Measurements from ENCODE around the gene TXNL4A.

TXNL4A gene

GRCh38 chr18:79935098-79935480, 53.3 kb downstream of the TXNL4A start:
- intact Hi-C loops (cut with DNase I; ENCODE audit: low total_unique reads), result no loop called here
- Histone ChIP-seq H3K27me3 (no peaks in the 10 kb centered on the region), H3K4me3 (no peak overlapping the region), H3K4me1 (no peaks in the 10 kb centered on the region), H3K27ac (no peak overlapping the region), H3K9me3 (peaks cover 0 to 38% (median 20%) of the 10 kb centered on the region in 3 donors), H3K36me3 (peaks cover 41 to 75% (median 44%) of the 10 kb centered on the region in 3 donors)
- DNase-seq, result peak; percentile 9 to 41
- no peak for TF ChIP-seq CTCF (IDR thresholded peaks at IDR 0.05)

GRCh38 chr18:79934311-79935097, 53.9 kb downstream of the TXNL4A start:
- Histone ChIP-seq H3K4me1 (no peaks in the 10 kb centered on the region), H3K27ac (no peak overlapping the region)

GRCh38 chr18:79933765-79934164, 54.6 kb downstream of the TXNL4A start:
- no peaks in the 10 kb centered on the region for H3K27me3 ChIP-seq
- intact Hi-C loops (cut with DNase I; ENCODE audit: low total_unique reads), result no loop called here
- TF ChIP-seq CTCF (IDR thresholded peaks at IDR 0.05), result no peak
- peaks cover 53 to 82% (median 57%) of the 10 kb centered on the region in 3 donors for H3K36me3 ChIP-seq
- no peak overlapping the region for H3K27ac ChIP-seq
- H3K9me3 ChIP-seq, result peaks cover 0 to 52% (median 34%) of the 10 kb centered on the region in 3 donors
- H3K4me1 ChIP-seq, result no peaks in the 10 kb centered on the region
- no peak overlapping the region for H3K4me3 ChIP-seq
- peak; percentile 14 to 15 for DNase-seq

More at GRCh38 chr18:79934311-79935097, 53.9 kb downstream of the TXNL4A start:
- peak; percentile 28 for DNase-seq
- H3K9me3 ChIP-seq, result peaks cover 0 to 44% (median 26%) of the 10 kb centered on the region in 3 donors
- intact Hi-C loops (cut with DNase I; ENCODE audit: low total_unique reads), result no loop called here
- H3K36me3 ChIP-seq, result peaks cover 45 to 75% (median 49%) of the 10 kb centered on the region in 3 donors
- H3K27me3 ChIP-seq, result no peaks in the 10 kb centered on the region
- H3K4me3 ChIP-seq, result no peak overlapping the region
- no peak for TF ChIP-seq CTCF (IDR thresholded peaks at IDR 0.05)

GRCh38 chr18:79932907-79933306, 55.5 kb downstream of the TXNL4A start:
- no peaks in the 10 kb centered on the region for H3K27me3 ChIP-seq
- peaks cover 57 to 90% (median 64%) of the 10 kb centered on the region in 3 donors for H3K36me3 ChIP-seq
- no peak overlapping the region for H3K27ac ChIP-seq
- no peak overlapping the region for H3K4me3 ChIP-seq
- DNase-seq, result no peak
- H3K4me1 ChIP-seq, result no peaks in the 10 kb centered on the region
- H3K9me3 ChIP-seq, result peaks cover 0 to 54% (median 37%) of the 10 kb centered on the region in 3 donors
- TF ChIP-seq CTCF (IDR thresholded peaks at IDR 0.05), result no peak
- intact Hi-C loops (cut with DNase I; ENCODE audit: low total_unique reads), result no loop called here

- H3K9me3 ChIP-seq, result peaks cover 0 to 54% (median 37%) of the 10 kb centered on the region in 3 donors
- intact Hi-C loops (cut with DNase I; ENCODE audit: low total_unique reads), result no loop called here
- DNase-seq, result no peak
Measured at GRCh38 chr18:79931475-79931874, 56.9 kb downstream of the TXNL4A start.

More at GRCh38 chr18:79931475-79931874, 56.9 kb downstream of the TXNL4A start:
- Histone ChIP-seq H3K27me3 (no peaks in the 10 kb centered on the region), H3K36me3 (peaks cover 53 to 83% (median 64%) of the 10 kb centered on the region in 3 donors), H3K4me1 (no peaks in the 10 kb centered on the region), H3K4me3 (no peak overlapping the region), H3K27ac (no peak overlapping the region)
- TF ChIP-seq CTCF (IDR thresholded peaks at IDR 0.05), result no peak
